Regular cardiac myocyte (primary cell): ENCODE data around the gene TOP3B. TPM values are rescaled to one million over a fixed set of nuclear protein-coding genes. Genes with fewer than 3 reads are reported as not detected.

Experiments
- total RNA-seq: library from RNA; depleted of rRNA; stranded (reverse); fragments of >200 nt; gene quantifications from 2 replicates; pipeline ENCODE4 v1.2.3, GENCODE V29; 2014

Gene TOP3B, protein sequence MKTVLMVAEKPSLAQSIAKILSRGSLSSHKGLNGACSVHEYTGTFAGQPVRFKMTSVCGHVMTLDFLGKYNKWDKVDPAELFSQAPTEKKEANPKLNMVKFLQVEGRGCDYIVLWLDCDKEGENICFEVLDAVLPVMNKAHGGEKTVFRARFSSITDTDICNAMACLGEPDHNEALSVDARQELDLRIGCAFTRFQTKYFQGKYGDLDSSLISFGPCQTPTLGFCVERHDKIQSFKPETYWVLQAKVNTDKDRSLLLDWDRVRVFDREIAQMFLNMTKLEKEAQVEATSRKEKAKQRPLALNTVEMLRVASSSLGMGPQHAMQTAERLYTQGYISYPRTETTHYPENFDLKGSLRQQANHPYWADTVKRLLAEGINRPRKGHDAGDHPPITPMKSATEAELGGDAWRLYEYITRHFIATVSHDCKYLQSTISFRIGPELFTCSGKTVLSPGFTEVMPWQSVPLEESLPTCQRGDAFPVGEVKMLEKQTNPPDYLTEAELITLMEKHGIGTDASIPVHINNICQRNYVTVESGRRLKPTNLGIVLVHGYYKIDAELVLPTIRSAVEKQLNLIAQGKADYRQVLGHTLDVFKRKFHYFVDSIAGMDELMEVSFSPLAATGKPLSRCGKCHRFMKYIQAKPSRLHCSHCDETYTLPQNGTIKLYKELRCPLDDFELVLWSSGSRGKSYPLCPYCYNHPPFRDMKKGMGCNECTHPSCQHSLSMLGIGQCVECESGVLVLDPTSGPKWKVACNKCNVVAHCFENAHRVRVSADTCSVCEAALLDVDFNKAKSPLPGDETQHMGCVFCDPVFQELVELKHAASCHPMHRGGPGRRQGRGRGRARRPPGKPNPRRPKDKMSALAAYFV
- total RNA-seq, result 19.4 and 19.9 TPM in 2 replicates

DNA sequence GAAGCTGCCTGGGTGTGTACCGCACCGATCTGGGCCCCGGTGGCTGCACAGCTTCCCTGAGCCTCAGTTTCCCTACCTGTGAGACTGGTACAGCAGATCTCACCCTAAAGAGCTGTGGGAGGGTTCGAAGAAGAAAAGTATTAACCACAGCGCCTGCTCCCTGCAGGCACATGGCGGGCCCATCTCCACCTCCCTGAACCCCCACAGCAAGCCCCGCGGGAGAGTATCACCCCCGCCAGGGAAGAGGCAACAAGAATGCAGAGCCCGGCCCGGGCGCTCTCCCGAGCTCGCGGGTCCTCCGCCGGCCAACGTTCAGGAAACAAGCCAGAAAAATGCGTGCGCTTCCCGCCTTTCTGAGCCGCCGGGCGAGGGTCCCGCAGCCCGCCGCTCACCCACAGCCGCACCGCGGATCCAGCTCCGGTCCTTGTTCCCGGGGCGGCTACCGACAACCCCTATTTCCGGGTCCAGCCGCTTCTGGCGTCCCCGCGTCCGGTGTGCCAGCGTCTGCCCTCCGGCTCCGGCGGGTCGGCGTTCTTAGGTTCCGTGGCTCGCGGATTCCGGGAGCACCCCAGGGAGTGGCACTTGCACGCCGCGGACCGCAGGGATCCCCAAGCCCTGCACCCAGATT lies at the start of gene TOP3B:
Gene TOP3B (minus strand): TSS at position 450 of the 628 bp plus-strand sequence. CDS start 7,078 bp downstream, outside the sequence.

DNA sequence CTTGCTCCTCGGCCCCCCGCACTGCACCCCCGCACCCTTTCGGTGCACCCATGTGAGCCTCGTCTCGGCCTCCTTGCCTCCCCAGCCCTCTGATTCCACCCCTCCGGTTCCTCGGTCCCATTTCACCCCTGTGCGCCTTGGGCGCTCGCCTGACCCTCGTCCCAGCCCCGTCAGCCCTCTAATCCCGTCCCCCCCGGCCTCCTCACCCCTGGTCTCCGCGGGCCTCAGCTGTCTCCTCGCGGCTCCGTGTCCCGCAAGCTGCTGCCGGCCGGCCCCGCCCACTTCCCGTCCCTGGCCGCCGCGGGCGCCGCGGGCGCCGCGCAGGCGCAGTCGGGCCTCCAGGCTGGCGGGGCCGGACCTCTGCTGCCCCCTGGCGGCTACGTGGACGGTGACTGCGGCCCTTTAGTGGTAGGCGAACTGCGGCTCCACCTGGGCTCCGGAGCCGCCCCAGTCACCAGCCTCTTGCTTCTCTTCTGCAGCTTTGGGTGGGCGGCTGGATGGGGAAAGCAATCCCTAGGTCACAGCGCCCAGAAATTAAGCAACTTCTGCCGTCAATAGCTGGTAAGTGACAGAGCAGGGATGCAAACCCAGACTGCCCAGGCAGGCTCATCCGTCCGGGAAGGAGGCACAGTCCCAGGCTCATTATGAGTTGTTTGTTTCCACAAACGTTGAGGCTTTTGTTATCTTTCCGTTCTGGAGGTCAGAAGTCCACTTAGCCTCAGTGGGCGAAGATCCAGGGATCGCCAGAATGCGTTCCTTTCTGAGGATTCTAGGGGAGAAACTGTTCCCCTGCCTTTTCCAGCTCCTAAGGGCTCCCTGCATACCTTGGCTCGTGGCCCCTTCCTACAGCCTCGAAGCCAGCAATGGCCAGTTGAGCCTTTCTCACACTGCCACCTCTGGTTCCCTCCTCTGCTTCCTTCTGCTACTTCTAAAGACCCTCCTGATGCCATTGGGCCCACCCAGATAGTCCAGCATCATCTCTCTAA lies 29.7 kb downstream of the TOP3B start, which contains the start of gene PPM1F:
Gene PPM1F (minus strand): TSS at position 263 of the 986 bp plus-strand sequence. CDS start 6,800 bp downstream, outside the sequence.

Other genes with a start within 250 kb of the TOP3B start
- gene YPEL1, start 247.0 kb downstream of the TOP3B start, total RNA-seq, result 0.19 and 1.4 TPM in 2 replicates
- gene MAPK1, start 115.1 kb downstream of the TOP3B start, total RNA-seq, result 48.5 and 63.3 TPM in 2 replicates
- gene PPM1F, start 29.9 kb downstream of the TOP3B start, total RNA-seq, result 34.1 and 67.7 TPM in 2 replicates